ENCODE data around the gene ANKRD39.

The ANKRD39 gene

DNA sequence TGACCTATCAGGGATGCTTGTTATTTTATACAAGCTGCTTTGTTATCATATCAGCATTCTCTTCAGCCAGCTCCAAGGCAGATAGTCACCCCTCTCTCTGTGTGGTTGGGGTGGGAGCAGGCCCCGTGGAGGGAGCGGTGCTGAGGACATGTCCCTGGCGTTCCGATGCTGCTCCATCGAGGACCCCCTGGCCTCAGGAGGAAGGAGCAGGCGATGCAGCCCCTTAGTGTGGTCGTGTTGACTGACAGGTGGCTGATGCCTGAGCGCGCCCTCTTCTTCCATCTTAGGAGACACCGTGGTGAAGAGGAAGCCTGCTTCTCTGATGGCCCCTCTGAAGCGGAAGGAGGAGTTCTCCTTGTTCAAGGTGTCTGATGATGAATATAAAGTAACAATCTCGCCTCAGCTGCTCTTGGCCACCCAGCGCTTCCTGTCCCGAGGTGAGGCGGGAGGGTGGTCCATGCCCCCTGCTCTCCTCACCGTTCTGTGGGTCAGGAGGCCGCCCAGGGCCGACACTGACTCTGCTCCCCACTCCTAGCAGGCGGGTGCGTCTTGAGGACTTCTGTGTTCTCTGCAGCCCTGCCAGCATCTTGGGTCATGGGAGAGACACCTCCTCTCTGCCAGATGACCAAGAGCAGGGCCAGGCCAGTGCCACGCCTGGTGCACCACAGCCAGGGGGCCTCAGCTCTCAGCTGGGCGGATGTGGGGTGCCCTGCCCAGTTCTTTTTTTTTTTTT is 31.1 kb downstream of the ANKRD39 start:
- DNase-seq (ENCODE audit: low read depth) = no peak

GRCh38 chr2:96825057-96825456 is 32.8 kb downstream of the ANKRD39 start:
- DNase-seq (ENCODE audit: low read depth) = no peak

- no peak for DNase-seq (ENCODE audit: low read depth)
Observed at GRCh38 chr2:96824079-96824870, 33.5 kb downstream of the ANKRD39 start.

DNA sequence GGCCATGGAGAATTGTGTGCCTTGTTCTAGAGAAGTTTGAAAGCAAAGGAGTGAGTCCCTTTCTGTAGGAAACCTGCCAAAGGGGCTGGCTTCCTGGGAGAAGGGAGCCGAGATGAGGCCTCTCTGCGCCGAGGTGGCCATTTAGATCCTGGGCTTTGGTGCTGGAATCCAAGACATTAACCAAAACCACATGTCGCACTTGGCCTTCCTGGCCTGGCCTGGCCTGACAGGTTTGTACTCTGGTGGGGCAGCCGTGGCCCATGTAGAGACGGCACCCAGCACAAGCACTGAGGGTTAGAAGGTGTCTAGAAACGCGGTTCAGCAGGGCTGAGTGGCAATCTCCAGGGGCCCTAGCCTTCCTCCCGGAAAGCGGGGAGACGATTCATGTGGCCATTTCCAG is 34.6 kb downstream of the ANKRD39 start:
- DNase-seq (ENCODE audit: low read depth) = no peak

GRCh38 chr2:96822786-96823185 is 35.0 kb downstream of the ANKRD39 start:
- DNase-seq (ENCODE audit: low read depth) = no peak

DNA sequence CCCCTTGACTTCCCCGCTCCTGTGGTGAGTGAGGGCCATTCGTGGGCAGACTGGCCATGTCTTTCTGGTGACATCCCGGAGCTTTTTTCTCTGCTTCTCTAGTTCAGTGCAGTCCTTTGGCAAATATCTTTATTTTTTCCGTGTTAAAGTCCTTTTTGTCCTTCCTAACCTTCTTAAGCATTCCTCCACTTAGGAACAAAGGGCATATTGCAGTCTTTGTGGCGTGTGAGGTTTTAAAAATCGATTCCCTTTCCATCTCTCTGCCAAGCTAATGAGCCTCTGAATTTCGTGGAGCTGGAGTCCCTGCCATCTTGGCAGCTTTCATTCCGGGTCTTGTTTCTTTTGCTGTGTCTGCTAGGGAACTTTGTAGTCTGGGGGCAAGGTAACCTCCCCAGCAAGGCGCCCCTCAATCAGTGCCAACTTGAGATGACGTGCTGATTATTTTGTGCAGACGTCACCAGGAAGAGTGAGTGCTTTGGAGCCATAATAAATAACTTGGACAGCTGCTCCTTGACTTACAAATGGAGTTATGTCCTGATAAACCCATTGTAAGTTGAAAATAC is 36.6 kb downstream of the ANKRD39 start:
- DNase-seq (ENCODE audit: low read depth) = no peak

- DNase-seq (ENCODE audit: low read depth) = no peak
Observed at GRCh38 chr2:96819876-96820511, 37.8 kb downstream of the ANKRD39 start.

- DNase-seq (ENCODE audit: low read depth) = no peak
Observed at GRCh38 chr2:96819128-96819875, 38.5 kb downstream of the ANKRD39 start.

- no peak for DNase-seq (ENCODE audit: low read depth)
Observed at GRCh38 chr2:96817882-96818281, 39.9 kb downstream of the ANKRD39 start.

DNA sequence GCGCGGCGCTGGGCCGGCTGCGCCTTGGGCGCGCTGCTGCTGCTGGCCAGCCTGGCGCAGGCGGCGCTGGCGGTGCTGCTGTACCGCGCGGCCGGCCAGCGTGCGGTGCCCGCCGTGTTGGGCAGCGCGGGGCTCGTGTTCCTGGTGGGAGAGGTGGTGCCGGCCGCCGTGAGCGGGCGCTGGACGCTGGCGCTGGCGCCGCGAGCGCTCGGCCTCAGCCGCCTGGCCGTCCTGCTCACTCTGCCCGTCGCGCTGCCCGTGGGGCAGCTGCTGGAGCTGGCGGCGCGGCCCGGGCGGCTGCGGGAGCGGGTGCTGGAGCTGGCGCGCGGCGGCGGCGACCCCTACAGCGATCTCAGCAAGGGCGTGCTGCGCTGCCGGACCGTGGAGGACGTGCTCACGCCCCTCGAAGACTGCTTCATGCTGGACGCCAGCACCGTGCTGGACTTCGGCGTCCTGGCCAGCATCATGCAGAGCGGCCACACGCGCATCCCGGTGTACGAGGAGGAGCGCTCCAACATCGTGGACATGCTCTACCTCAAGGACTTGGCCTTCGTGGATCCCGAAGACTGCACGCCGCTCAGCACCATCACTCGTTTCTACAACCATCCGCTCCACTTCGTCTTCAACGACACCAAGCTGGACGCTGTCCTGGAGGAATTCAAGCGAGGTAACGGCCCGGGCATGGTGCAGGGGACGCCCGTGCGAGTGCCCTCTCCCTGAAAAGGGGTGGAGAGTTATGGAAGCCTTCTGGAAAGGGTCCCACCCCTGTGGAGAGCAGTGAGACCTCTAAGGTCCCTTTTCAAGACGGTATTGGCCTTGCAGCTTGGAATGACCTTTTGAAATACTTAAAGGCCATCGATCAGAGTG is 40.7 kb downstream of the ANKRD39 start:
- DNase-seq (ENCODE audit: low read depth) = no peak

DNA sequence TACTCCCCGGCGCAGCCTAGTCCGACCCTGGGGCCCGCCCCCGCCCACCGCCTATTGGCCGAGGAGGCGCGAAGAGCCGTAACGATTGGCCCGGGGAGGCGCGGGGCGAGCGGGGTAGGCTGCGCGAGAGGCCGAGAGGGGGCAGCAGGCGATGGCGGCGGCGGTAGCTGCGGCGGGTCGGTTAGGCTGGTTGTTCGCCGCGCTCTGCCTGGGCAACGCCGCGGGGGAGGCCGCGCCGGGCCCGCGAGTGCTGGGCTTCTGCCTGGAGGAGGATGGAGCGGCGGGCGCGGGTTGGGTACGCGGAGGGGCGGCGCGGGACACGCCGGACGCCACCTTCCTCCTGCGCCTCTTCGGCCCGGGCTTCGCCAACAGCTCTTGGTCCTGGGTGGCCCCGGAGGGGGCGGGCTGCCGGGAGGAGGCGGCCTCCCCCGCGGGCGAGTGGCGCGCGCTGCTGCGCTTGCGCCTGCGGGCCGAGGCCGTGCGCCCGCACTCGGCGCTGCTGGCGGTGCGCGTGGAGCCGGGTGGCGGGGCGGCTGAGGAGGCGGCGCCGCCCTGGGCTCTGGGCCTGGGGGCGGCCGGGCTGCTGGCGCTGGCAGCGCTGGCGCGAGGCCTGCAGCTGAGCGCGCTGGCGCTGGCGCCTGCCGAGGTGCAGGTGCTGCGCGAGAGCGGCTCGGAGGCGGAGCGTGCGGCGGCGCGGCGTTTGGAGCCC is 41.5 kb downstream of the ANKRD39 start, which contains the start of gene CNNM3:
Gene CNNM3 (plus strand): TSS at position 142 of the 709 bp plus-strand sequence. CDS start 10 bp downstream, at position 152.
- DNase-seq (ENCODE audit: low read depth) = peak; percentile 92

GRCh38 chr2:96815326-96816126 is 42.3 kb downstream of the ANKRD39 start:
- peak; percentile 13 for DNase-seq (ENCODE audit: low read depth)

- DNase-seq (ENCODE audit: low read depth) = no peak
Observed at GRCh38 chr2:96813656-96814055, 44.2 kb downstream of the ANKRD39 start.

DNA sequence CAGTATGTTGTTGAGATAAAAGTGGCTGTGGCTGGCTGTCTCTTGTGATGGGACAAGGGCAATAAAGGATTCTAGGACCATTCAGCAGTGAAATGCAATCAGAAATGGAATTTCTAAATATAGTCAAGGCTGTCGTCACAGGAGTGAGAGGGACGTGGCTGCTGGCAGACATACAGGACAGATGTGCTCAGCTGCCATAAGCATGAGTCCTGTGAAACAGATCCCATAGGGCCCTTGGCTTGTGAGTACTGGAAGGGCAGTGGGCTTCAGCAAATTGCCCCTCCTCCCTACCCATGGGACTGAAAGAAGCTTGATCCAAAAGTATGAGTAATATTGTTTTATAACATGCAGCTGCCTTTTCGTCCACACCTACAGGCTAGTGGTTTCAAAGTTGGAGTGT is 45.9 kb downstream of the ANKRD39 start:
- DNase-seq (ENCODE audit: low read depth) = no peak

- no peak for DNase-seq (ENCODE audit: low read depth)
Observed at GRCh38 chr2:96810783-96811192, 47.0 kb downstream of the ANKRD39 start.

GRCh38 chr2:96809951-96810782 is 47.6 kb downstream of the ANKRD39 start:
- DNase-seq (ENCODE audit: low read depth) = no peak

- DNase-seq (ENCODE audit: low read depth) = no peak
Observed at GRCh38 chr2:96809216-96809882, 48.5 kb downstream of the ANKRD39 start.
